ENCODE data around the gene TOMM20.

Gene TOMM20

GRCh38 chr1:235136111-235136510 lies 7.5 kb upstream of the TOMM20 start:
- TF ChIP-seq CTCF (IDR thresholded peaks at IDR 0.05; ENCODE audit: insufficient read depth, low read depth, low read length, missing control alignments) = no peak
- no peak for DNase-seq (ENCODE audit: low read depth)
- no peak overlapping the region for H3K4me3 ChIP-seq (ENCODE audit: low read length)

- no peak for DNase-seq (ENCODE audit: low read depth)
- TF ChIP-seq CTCF (IDR thresholded peaks at IDR 0.05; ENCODE audit: insufficient read depth, low read depth, low read length, missing control alignments) = no peak
These were observed 5.5 kb upstream of the TOMM20 start for GRCh38 chr1:235134171-235134570.

DNA sequence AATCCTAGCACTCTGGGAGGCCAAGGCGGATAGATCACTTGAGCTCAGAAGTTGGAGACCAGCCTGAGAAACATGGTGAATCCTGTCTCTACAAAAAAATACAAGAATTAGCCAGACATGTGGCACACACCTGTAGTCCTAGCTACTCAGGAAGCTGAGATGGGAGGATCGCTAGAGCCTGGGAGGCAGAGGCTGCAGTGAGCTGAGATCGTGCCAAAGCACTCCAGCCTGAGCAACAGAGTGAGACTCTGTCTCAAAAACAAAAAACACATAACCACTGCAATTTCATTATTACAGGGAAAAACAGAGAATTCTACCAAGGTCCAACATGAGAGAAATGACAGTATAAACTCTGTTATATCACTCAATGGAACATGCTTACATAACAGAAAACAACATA lies 4.4 kb upstream of the TOMM20 start:
- TF ChIP-seq CTCF (IDR thresholded peaks at IDR 0.05; ENCODE audit: insufficient read depth, low read depth, low read length, missing control alignments) = no peak
- DNase-seq (ENCODE audit: low read depth) = no peak
- no peak overlapping the region for H3K4me3 ChIP-seq (ENCODE audit: low read length)

More at GRCh38 chr1:235134171-235134570, 5.5 kb upstream of the TOMM20 start:
- H3K4me3 ChIP-seq (ENCODE audit: low read length) = no peak overlapping the region

DNA sequence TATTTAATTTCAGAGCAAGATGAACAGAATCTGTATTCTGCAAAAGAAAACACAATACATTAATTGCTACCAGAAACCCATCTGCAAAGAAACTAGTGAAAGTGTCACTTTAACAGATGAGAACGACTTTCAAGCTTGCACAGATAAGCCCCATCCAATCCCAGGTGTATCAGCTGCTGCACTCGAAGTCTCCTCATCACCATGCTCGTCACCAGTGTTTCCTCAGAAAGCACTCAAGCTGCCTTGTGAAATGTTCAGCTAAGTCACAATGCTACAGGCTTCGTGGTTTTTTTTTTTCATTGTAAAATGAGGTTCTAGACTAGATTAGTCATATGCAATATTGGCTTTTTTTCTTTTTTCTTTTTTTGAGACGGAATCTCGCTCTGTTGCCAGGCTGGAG lies 3.3 kb upstream of the TOMM20 start:
- DNase-seq (ENCODE audit: low read depth) = no peak
- no peak overlapping the region for H3K4me3 ChIP-seq (ENCODE audit: low read length)
- no peak for TF ChIP-seq CTCF (IDR thresholded peaks at IDR 0.05; ENCODE audit: insufficient read depth, low read depth, low read length, missing control alignments)

GRCh38 chr1:235130766-235131270 lies 2.2 kb upstream of the TOMM20 start:
- no peak for DNase-seq (ENCODE audit: low read depth)
- no peak for TF ChIP-seq CTCF (IDR thresholded peaks at IDR 0.05; ENCODE audit: insufficient read depth, low read depth, low read length, missing control alignments)
- no peak overlapping the region for H3K4me3 ChIP-seq (ENCODE audit: low read length)

GRCh38 chr1:235129774-235130570 lies 1.3 kb upstream of the TOMM20 start:
- H3K4me3 ChIP-seq (ENCODE audit: low read length) = no peak overlapping the region
- TF ChIP-seq CTCF (IDR thresholded peaks at IDR 0.05; ENCODE audit: insufficient read depth, low read depth, low read length, missing control alignments) = no peak
- DNase-seq (ENCODE audit: low read depth) = no peak
